K562 (cell line): ENCODE data around the gene ARHGEF3. TPM values are rescaled to one million over a fixed set of nuclear protein-coding genes. Genes with fewer than 3 reads are reported as not detected.

Experiments
- ATAC-seq: fragments of 200-7000 bp; cut with Tn5 transposase; 3 replicates; pipeline ENCODE4 v1.9.1; 2020; ENCODE audit warnings: moderate library complexity
- BruUV-seq: library from RNA; stranded (reverse); fragments of 400-500 nt; replicated peaks from 2 replicates; lab custom pipeline; 2021; lab: Mats Ljungman, UMichigan
- CTCF ChIA-PET: fragments of 300-600 bp; formaldehyde crosslinking; extraction: SDS; loops from one replicate; lab custom pipeline; 2021; ENCODE audit warnings: low intra/inter-chr PET ratio; lab: Yijun Ruan, JAX
- POLR2A ChIA-PET: fragments of 300-600, 350-650 bp; sonication (Branson Sonifier 250); formaldehyde crosslinking; extraction: SDS; loops from one replicate; lab custom pipeline; 2021; ENCODE audit warnings: antibody characterized with exemption, inconsistent platforms; lab: Yijun Ruan, JAX
- DNase-seq, 4 experiments: peaks; one replicate each; pipeline versions ENCODE4 v3.0.0 to v3.0.0-alpha.2; 2011 to 2018; ENCODE audit warnings: low spot score in 3 of 4, mixed read lengths in 3 of 4; ENCODE audit errors: extremely low read depth in 1 of 4
- FAIRE-seq: peaks from 2 replicates; lab custom pipeline; 2011; peaks lifted over from hg19 to GRCh38; lab: Jason Lieb, UNC
- H2AFZ ChIP-seq: 2 replicates; pipeline ENCODE4 v1.6.0; 2011; ENCODE audit warnings: low read depth, low read length, control low read depth, inconsistent platforms
- H3K27ac ChIP-seq: fragments of 200-600 bp; 3 replicates; pipeline ENCODE4 v1.8.0; 2011; ENCODE audit warnings: low read depth, mild to moderate bottlenecking, control low read depth, inconsistent platforms, low read length, moderate library complexity, mixed read lengths; ENCODE audit errors: extremely low read depth
- H3K27me3 ChIP-seq, 2 experiments: fragments of 300-600 bp in 1 of 2; 2 replicates in 1 of 2; 3 replicates in 1 of 2; pipeline versions ENCODE4 v1.6.0 to v1.8.0; 2011; ENCODE audit warnings: inconsistent platforms in 2 of 2, low read length in 2 of 2, mild to moderate bottlenecking in 1 of 2, mixed read lengths in 1 of 2, moderate library complexity in 1 of 2; ENCODE audit not compliant: control insufficient read depth in 2 of 2, insufficient read depth in 2 of 2
- H3K36me3 ChIP-seq: fragments of 300-600 bp; 3 replicates; pipeline ENCODE4 v1.8.0; 2011; ENCODE audit warnings: mild to moderate bottlenecking, low read length, inconsistent platforms; ENCODE audit not compliant: control insufficient read depth, insufficient read depth
- H3K4me1 ChIP-seq, 2 experiments: fragments of 200-600 bp in 1 of 2; replicated peaks in 1 of 2; 2 replicates in 1 of 2; 3 replicates in 1 of 2; pipeline versions ENCODE4 v1.5.1 to v1.8.0; 2011; ENCODE audit warnings: inconsistent platforms in 2 of 2, low read length in 2 of 2, mild to moderate bottlenecking in 1 of 2, mixed read lengths in 1 of 2, moderate library complexity in 1 of 2; ENCODE audit not compliant: control insufficient read depth in 2 of 2, insufficient read depth in 2 of 2
- H3K4me2 ChIP-seq: 2 replicates; pipeline ENCODE4 v1.6.1; 2011; ENCODE audit warnings: low read length, control low read depth, inconsistent platforms, mixed read lengths; ENCODE audit not compliant: insufficient read depth
- H3K4me3 ChIP-seq: fragments of 200-600 bp; sonication (generic), shearing (Covaris generic); 2 replicates; pipeline ENCODE4 v1.5.1; 2016; ENCODE audit warnings: control low read depth, inconsistent platforms
- H3K79me2 ChIP-seq: fragments of 200-600 bp; 3 replicates; pipeline ENCODE4 v1.8.0; 2011; ENCODE audit warnings: low read length, inconsistent platforms; ENCODE audit not compliant: control insufficient read depth, insufficient read depth
- H3K9ac ChIP-seq, 2 experiments: 2 replicates each; pipeline versions ENCODE4 v1.6.0 to v1.6.1; 2011; ENCODE audit warnings: low read depth in 2 of 2, low read length in 2 of 2, control low read depth in 1 of 2, inconsistent platforms in 1 of 2, mild to moderate bottlenecking in 1 of 2, mixed read lengths in 1 of 2; ENCODE audit not compliant: insufficient read depth in 1 of 2
- H3K9me1 ChIP-seq: one replicate; pipeline ENCODE4 v1.6.0; 2011; ENCODE audit warnings: inconsistent platforms, mild to moderate bottlenecking, low read length, moderate library complexity; ENCODE audit not compliant: control insufficient read depth, insufficient read depth
- H3K9me3 ChIP-seq: replicated peaks from 2 replicates; pipeline ENCODE4 v1.5.1; 2011; ENCODE audit warnings: low read depth, low read length, inconsistent platforms; ENCODE audit not compliant: control insufficient read depth, insufficient read depth
- H4K20me1 ChIP-seq: replicated peaks from 2 replicates; pipeline ENCODE4 v1.6.1; 2011; ENCODE audit warnings: low read length, inconsistent platforms, mixed read lengths; ENCODE audit not compliant: control insufficient read depth, insufficient read depth
- GATAD2B ChIP-seq: fragments of 450-650 bp; IDR thresholded peaks from 2 replicates; pipeline ENCODE4 v1.6.1; 2017; ENCODE audit warnings: mild to moderate bottlenecking, borderline replicate concordance
- HDAC2 ChIP-seq: fragments of 450-650 bp; IDR thresholded peaks from 2 replicates; pipeline ENCODE4 v1.6.1; 2016; ENCODE audit warnings: mild to moderate bottlenecking
- MECOM ChIP-seq: fragments of 250-450 bp; sonication (Bioruptor Pico); IDR thresholded peaks from 2 replicates; pipeline ENCODE4 v1.8.0; 2022; ENCODE audit warnings: inconsistent platforms
- MEIS2 ChIP-seq: fragments of 450-650 bp; IDR thresholded peaks from 2 replicates; pipeline ENCODE4 v1.6.1; 2014; ENCODE audit warnings: mild to moderate bottlenecking; ENCODE audit not compliant: partially characterized antibody
- PCBP1 ChIP-seq: fragments of 200-400 bp; formaldehyde crosslinking; IDR thresholded peaks from 2 replicates; pipeline ENCODE4 v1.6.1; 2018; ENCODE audit warnings: mild to moderate bottlenecking, low read depth, low read length; ENCODE audit not compliant: poor library complexity, severe bottlenecking
- POLR2H ChIP-seq: IDR thresholded peaks from 2 replicates; pipeline ENCODE4 v1.6.1; 2016; ENCODE audit warnings: missing genetic modification characterization, low read depth, mild to moderate bottlenecking, control low read depth, missing compliant biosample characterization, moderate library complexity
- YY1 ChIP-seq, 3 experiments: IDR thresholded peaks; 2 replicates each; pipeline ENCODE4 v1.6.1; 2011; ENCODE audit warnings: low read length in 2 of 3, mild to moderate bottlenecking in 2 of 3, moderate library complexity in 2 of 3, borderline replicate concordance in 1 of 3, control low read depth in 1 of 3, low read depth in 1 of 3; ENCODE audit not compliant: insufficient read depth in 3 of 3, insufficient replicate concordance in 2 of 3, control insufficient read depth in 1 of 3, insufficient read length in 1 of 3; ENCODE audit errors: extremely low read depth in 1 of 3
- ZNF23 ChIP-seq: fragments of 250-450 bp; sonication (Bioruptor Pico); IDR thresholded peaks from 2 replicates; pipeline ENCODE4 v1.4.0; 2020; ENCODE audit warnings: mild to moderate bottlenecking
- ZSCAN32 ChIP-seq: fragments of 450-650 bp; formaldehyde crosslinking; IDR thresholded peaks from 2 replicates; pipeline ENCODE4 v1.4.0; 2020; ENCODE audit warnings: mild to moderate bottlenecking, moderate library complexity
- WGBS: fragments of 100-300 bp; shearing (Covaris generic); methylation state at CpG from one replicate; pipeline ENCODE4 v1.1.6; 2016; ENCODE audit warnings: low coverage, mixed read lengths; ENCODE audit not compliant: insufficient coverage; ENCODE audit errors: missing lambda C conversion rate; 5-methylcytosine and 5-hydroxymethylcytosine counted together
- in situ Hi-C: fragments of 300-500 bp; cut with MboI; formaldehyde crosslinking; loops from 4 replicates; pipeline ENCODE4 v1.15.0; 2018; ENCODE audit warnings: inconsistent platforms, mixed read lengths
- intact Hi-C: fragments of 100-400 bp; cut with micrococcal nuclease; formaldehyde crosslinking; loops from 2 replicates; pipeline ENCODE4 v1.14.2; 2022
- polyA plus RNA-seq, 8 experiments: library from polyadenylated mRNA; depleted of rRNA in 4 of 8; stranded (reverse) in 5 of 8; unstranded in 3 of 8; fragments of >200 nt; fragmentation: Nextera tagmentation in 2 of 8; fragmentation: Illumina TruSeq in 1 of 8; extraction: Ambion mirVana in 2 of 8; extraction: Trizol in 1 of 8; gene quantifications; 2 replicates each; pipeline versions ENCODE4 v1.2.1 to v1.2.3, GENCODE V29; 2011 to 2014; ENCODE audit warnings: inconsistent platforms in 1 of 8, missing spikeins in 1 of 8
- total RNA-seq, 7 experiments: library from RNA; depleted of rRNA in 6 of 7; stranded (reverse); fragments of >200 nt in 6 of 7; fragmentation: Illumina TruSeq in 2 of 7; extraction: Trizol in 2 of 7; gene quantifications; 2 replicates each; pipeline versions ENCODE4 v1.2.1 to v1.2.3, GENCODE V29; 2011 to 2021; ENCODE audit warnings: low replicate concordance in 1 of 7
- TF ChIP-seq, protein P1 (sequence below): fragments of 250-450 bp; sonication (Bioruptor Pico); IDR thresholded peaks from 2 replicates; pipeline ENCODE4 v1.8.0; 2022; ENCODE audit warnings: moderate library complexity, mild to moderate bottlenecking, inconsistent platforms
- TF ChIP-seq, protein P2 (sequence below), 2 experiments: fragments of 150-350 bp in 1 of 2; IDR thresholded peaks; 2 replicates each; pipeline ENCODE4 v1.6.1; 2012 to 2016; ENCODE audit warnings: low read depth in 2 of 2, low read length in 2 of 2, mild to moderate bottlenecking in 1 of 2, moderate library complexity in 1 of 2
- TF ChIP-seq, protein P3 (sequence below): fragments of 450-650 bp; IDR thresholded peaks from 2 replicates; pipeline ENCODE4 v1.7.1; 2018; ENCODE audit warnings: mild to moderate bottlenecking, low read depth; ENCODE audit not compliant: partially characterized antibody

Gene ARHGEF3
- total and polyA plus RNA-seq, 9 of the 15 experiments (the other 6 are each of a cell fraction or from before 2014, with no cell fraction given), result 0.77 to 2.7 (median 1.4) TPM

DNA sequence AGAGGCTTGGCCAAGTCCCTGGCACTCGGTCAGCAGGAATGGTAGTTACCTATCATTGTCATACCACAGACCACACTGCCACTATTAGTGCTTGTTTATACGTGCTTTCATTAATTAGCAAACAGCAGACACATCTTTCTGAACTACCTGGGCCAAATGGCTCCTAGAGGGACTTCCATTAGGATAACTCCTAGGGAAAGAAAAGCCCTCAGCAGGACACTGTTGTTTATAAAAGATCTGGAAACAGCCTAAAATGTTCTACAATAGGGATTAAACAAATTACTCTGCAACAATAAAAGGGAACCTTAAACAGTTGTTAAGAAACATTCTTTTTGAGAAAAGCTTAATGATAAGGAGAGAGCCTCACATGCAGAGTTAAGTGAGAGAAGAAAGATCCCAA, 38.5 kb downstream of the ARHGEF3 start:
- FAIRE-seq (no peak), ATAC-seq (no peak), DNase-seq (no peak)
- no peaks in the 10 kb centered on the region for H4K20me1 ChIP-seq
- no TSS peak for BruUV-seq
- no peak overlapping the region for H3K27ac ChIP-seq
- no peaks in the 10 kb centered on the region for H3K4me1 ChIP-seq
- no peaks in the 10 kb centered on the region for H3K36me3 ChIP-seq
- H3K4me2 ChIP-seq, result no peak overlapping the region
- 4% methylated on average over 2 of the region's 2 CpGs for WGBS
- no peaks in the 10 kb centered on the region for H3K79me2 ChIP-seq
- no peak overlapping the region for H2AFZ ChIP-seq
- TF ChIP-seq MECOM (CRISPR knock-in tag) (no peak), POLR2H (tag) (no peak), HDAC2 (no peak), PCBP1 (no peak), GATAD2B (no peak), YY1 (IDR thresholded peaks at IDR 0.05; ENCODE audit: borderline replicate concordance in 1 of 3, control insufficient read depth in 1 of 3, extremely low read depth in 1 of 3, insufficient read depth in 3 of 3, insufficient read length in 1 of 3, insufficient replicate concordance in 2 of 3, low read depth in 1 of 3, low read length in 2 of 3) (no peak), ZNF23 (CRISPR knock-in tag) (no peak), ZSCAN32 (CRISPR knock-in tag) (no peak), MEIS2 (no peak)
- TF ChIP-seq, protein P1, sequence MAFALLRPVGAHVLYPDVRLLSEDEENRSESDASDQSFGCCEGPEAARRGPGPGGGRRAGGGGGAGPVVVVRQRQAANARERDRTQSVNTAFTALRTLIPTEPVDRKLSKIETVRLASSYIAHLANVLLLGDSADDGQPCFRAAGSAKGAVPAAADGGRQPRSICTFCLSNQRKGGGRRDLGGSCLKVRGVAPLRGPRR, result no peak
- TF ChIP-seq, protein P2, sequence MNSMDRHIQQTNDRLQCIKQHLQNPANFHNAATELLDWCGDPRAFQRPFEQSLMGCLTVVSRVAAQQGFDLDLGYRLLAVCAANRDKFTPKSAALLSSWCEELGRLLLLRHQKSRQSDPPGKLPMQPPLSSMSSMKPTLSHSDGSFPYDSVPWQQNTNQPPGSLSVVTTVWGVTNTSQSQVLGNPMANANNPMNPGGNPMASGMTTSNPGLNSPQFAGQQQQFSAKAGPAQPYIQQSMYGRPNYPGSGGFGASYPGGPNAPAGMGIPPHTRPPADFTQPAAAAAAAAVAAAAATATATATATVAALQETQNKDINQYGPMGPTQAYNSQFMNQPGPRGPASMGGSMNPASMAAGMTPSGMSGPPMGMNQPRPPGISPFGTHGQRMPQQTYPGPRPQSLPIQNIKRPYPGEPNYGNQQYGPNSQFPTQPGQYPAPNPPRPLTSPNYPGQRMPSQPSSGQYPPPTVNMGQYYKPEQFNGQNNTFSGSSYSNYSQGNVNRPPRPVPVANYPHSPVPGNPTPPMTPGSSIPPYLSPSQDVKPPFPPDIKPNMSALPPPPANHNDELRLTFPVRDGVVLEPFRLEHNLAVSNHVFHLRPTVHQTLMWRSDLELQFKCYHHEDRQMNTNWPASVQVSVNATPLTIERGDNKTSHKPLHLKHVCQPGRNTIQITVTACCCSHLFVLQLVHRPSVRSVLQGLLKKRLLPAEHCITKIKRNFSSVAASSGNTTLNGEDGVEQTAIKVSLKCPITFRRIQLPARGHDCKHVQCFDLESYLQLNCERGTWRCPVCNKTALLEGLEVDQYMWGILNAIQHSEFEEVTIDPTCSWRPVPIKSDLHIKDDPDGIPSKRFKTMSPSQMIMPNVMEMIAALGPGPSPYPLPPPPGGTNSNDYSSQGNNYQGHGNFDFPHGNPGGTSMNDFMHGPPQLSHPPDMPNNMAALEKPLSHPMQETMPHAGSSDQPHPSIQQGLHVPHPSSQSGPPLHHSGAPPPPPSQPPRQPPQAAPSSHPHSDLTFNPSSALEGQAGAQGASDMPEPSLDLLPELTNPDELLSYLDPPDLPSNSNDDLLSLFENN (IDR thresholded peaks at IDR 0.05; ENCODE audit: low read depth in 2 of 2, low read length in 2 of 2), result no peak
- TF ChIP-seq, protein P3, sequence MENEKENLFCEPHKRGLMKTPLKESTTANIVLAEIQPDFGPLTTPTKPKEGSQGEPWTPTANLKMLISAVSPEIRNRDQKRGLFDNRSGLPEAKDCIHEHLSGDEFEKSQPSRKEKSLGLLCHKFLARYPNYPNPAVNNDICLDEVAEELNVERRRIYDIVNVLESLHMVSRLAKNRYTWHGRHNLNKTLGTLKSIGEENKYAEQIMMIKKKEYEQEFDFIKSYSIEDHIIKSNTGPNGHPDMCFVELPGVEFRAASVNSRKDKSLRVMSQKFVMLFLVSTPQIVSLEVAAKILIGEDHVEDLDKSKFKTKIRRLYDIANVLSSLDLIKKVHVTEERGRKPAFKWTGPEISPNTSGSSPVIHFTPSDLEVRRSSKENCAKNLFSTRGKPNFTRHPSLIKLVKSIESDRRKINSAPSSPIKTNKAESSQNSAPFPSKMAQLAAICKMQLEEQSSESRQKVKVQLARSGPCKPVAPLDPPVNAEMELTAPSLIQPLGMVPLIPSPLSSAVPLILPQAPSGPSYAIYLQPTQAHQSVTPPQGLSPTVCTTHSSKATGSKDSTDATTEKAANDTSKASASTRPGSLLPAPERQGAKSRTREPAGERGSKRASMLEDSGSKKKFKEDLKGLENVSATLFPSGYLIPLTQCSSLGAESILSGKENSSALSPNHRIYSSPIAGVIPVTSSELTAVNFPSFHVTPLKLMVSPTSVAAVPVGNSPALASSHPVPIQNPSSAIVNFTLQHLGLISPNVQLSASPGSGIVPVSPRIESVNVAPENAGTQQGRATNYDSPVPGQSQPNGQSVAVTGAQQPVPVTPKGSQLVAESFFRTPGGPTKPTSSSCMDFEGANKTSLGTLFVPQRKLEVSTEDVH, result no peak
- in situ Hi-C loops, result no loop called here
- H3K9ac ChIP-seq, result no peak overlapping the region
- H3K9me3 ChIP-seq, result no peaks in the 10 kb centered on the region
- intact Hi-C loops, result no loop called here
- H3K4me3 ChIP-seq, result no peak overlapping the region
- ChIA-PET POLR2A (no interaction called here), CTCF (no interaction called here)
- no peaks in the 10 kb centered on the region for H3K27me3 ChIP-seq
- no peaks in the 10 kb centered on the region for H3K9me1 ChIP-seq
